ENCODE results near the gene SAMD4A. TPM values are rescaled to one million over a fixed set of nuclear protein-coding genes. Genes with fewer than 3 reads are reported as not detected.

The SAMD4A gene
- total and polyA plus RNA-seq, 10 donors, result 2.3 to 31.0 (median 21.2) TPM

DNA sequence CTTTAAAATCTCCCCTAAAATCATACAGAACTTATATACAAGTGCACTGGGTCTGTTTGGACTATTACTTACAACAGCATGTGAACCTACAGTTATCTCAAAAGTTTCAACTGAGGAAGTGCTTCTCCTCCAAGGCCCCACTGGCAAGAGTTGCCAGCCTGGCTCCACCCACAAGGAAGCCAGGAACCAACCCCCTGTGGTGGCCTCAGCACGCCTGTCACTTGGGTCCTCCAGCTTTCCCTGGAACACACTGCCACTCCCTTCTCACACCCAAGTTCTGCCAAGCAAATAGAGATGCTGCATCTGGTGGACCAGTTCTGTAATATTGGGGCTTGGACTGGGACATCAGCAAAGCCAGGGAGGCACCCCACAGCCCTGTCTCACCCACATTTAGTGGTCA, 220.3 kb downstream of the SAMD4A start:
- WGBS, 5 donors, result 29 to 68% (median 40%) methylated on average over 1 of the region's 1 CpG
- peaks cover 0 to 74% (median 7%) of the 10 kb centered on the region in 6 donors for H3K36me3 ChIP-seq
- H3K27ac ChIP-seq, result peak overlapping the region in 1 of 8 donors; percentile 14
- intact Hi-C loops (cut with DNase I; ENCODE audit: low total_unique reads), result no loop called here
- H3K9me3 ChIP-seq, result no peaks in the 10 kb centered on the region
- DNase-seq, result no peak
- H3K4me1 ChIP-seq, result peaks cover 0 to 23% (median 13%) of the 10 kb centered on the region in 6 donors
- H3K27me3 ChIP-seq (replicated peaks in 1 of 7), result no peaks in the 10 kb centered on the region
- TF ChIP-seq, protein P1, sequence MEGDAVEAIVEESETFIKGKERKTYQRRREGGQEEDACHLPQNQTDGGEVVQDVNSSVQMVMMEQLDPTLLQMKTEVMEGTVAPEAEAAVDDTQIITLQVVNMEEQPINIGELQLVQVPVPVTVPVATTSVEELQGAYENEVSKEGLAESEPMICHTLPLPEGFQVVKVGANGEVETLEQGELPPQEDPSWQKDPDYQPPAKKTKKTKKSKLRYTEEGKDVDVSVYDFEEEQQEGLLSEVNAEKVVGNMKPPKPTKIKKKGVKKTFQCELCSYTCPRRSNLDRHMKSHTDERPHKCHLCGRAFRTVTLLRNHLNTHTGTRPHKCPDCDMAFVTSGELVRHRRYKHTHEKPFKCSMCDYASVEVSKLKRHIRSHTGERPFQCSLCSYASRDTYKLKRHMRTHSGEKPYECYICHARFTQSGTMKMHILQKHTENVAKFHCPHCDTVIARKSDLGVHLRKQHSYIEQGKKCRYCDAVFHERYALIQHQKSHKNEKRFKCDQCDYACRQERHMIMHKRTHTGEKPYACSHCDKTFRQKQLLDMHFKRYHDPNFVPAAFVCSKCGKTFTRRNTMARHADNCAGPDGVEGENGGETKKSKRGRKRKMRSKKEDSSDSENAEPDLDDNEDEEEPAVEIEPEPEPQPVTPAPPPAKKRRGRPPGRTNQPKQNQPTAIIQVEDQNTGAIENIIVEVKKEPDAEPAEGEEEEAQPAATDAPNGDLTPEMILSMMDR (IDR thresholded peaks at IDR 0.05 in 8 of 11, conservative IDR thresholded peaks at IDR 0.05 in 3 of 11), result no peak
- no peak for TF ChIP-seq POLR2A (IDR thresholded peaks at IDR 0.05)
- TF ChIP-seq POLR2AphosphoS5 (IDR thresholded peaks at IDR 0.05), result no peak
- H3K4me3 ChIP-seq, result no peak overlapping the region

DNA sequence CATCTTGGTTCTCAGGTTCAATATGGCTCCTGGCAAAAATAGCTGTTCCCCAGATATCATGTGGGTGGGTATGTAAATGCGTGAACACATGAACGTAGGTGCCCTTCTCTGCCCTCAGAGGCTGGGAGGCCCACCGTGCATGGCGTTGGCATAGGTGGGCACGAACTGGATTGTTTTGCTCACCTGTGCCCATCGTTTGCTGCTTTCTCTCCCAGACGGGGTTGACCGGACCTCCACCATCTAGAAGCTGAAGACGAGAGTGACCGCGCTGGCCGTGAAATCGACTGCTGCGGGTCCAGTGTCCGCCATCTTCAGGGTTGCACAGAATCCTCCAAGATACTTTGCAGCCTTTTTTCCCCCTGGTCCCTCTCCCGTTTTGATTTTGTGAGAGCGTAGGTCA, 221.8 kb downstream of the SAMD4A start:
- no peak for DNase-seq
- Histone ChIP-seq H3K4me1 (peaks cover 0 to 9% (median 4%) of the 10 kb centered on the region in 6 donors), H3K4me3 (no peak overlapping the region), H3K27ac (no peak overlapping the region), H3K9me3 (no peaks in the 10 kb centered on the region), H3K27me3 (replicated peaks in 1 of 7) (no peaks in the 10 kb centered on the region), H3K36me3 (peaks cover 0 to 63% (median 7%) of the 10 kb centered on the region in 6 donors)
- intact Hi-C loops (cut with DNase I; ENCODE audit: low total_unique reads), result no loop called here
- TF ChIP-seq POLR2A (IDR thresholded peaks at IDR 0.05) (no peak), POLR2AphosphoS5 (IDR thresholded peaks at IDR 0.05) (no peak)
- TF ChIP-seq, protein P1 (IDR thresholded peaks at IDR 0.05 in 8 of 11, conservative IDR thresholded peaks at IDR 0.05 in 3 of 11), result no peak
- 89 to 96% (median 93%) methylated on average over 17 of the region's 17 CpGs for WGBS, 5 donors

DNA sequence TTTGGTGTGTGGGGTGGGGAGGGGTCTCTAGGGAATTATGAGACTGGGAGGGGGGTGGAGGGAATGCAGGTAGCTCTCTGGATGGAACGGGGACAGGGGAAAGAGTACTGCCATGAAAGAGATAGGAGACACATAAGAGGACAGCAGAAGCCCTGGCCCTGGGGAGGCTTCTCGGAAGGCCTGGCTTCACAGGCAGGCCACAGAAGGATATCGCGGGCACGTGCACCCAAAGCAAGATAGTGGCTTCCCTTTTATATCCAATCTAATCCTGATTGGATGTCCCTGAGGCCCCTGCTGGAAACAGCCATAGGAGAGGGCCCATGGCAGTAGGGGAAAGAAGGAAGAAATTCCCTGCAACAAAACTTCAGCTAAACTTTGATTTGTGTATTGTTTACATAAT, 222.2 kb downstream of the SAMD4A start:
- Histone ChIP-seq H3K4me1 (peaks cover 0 to 8% (median 4%) of the 10 kb centered on the region in 6 donors), H3K36me3 (peaks cover 0 to 59% (median 7%) of the 10 kb centered on the region in 6 donors), H3K4me3 (no peak overlapping the region), H3K9me3 (no peaks in the 10 kb centered on the region), H3K27ac (no peak overlapping the region), H3K27me3 (replicated peaks in 1 of 7) (no peaks in the 10 kb centered on the region)
- 92 to 96% (median 95%) methylated on average over 5 of the region's 5 CpGs for WGBS, 5 donors
- intact Hi-C loops (cut with DNase I; ENCODE audit: low total_unique reads), result no loop called here
- TF ChIP-seq POLR2AphosphoS5 (IDR thresholded peaks at IDR 0.05), result no peak
- TF ChIP-seq, protein P1 (IDR thresholded peaks at IDR 0.05 in 8 of 11, conservative IDR thresholded peaks at IDR 0.05 in 3 of 11), result no peak
- DNase-seq, result no peak

DNA sequence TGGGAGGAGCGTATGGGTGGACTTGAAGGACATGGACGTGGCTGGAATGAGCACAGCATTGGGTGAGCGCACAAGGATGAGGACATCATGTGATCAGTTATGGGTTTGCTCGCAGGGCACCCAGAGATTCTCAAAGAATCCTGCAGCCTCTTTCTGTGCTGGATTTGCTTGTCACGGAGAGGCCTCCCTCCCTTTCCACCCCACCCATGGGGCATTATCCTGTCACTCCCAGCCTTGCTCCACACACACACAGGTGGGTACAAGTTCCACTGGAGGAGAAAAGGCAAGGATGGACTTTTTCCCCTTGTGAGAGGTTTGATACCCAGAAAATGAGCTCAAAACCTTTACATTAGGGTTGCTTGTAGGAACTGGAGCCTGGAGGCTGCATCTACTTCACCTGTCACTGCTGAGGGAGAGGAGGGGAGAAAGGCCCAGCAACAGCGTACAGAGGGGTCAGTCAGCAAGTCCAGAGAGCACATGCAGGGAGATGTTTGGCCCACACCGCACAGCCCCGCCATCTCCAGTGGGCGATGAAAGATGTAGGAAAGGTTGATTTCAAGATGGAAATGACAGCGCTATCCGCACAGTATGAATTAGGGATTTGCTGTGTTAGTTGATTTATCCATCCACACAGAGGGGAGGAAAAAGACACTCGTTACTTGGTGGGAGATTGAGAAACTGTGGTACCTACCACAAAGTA, 223.0 kb downstream of the SAMD4A start:
- no peak for DNase-seq
- 93 to 98% (median 94%) methylated on average over 12 of the region's 12 CpGs for WGBS, 5 donors
- Histone ChIP-seq H3K36me3 (peaks cover 0 to 51% (median 6%) of the 10 kb centered on the region in 6 donors), H3K4me1 (peaks cover 0 to 8% (median 4%) of the 10 kb centered on the region in 6 donors), H3K27me3 (replicated peaks in 1 of 7) (no peaks in the 10 kb centered on the region), H3K4me3 (no peak overlapping the region), H3K9me3 (peaks cover 0 to 5% (median 4%) of the 10 kb centered on the region in 8 donors), H3K27ac (no peak overlapping the region)
- intact Hi-C loops (cut with DNase I; ENCODE audit: low total_unique reads), result no loop called here
- TF ChIP-seq, protein P1 (IDR thresholded peaks at IDR 0.05 in 8 of 11, conservative IDR thresholded peaks at IDR 0.05 in 3 of 11), result no peak
- TF ChIP-seq POLR2AphosphoS5 (IDR thresholded peaks at IDR 0.05), result no peak
- TF ChIP-seq POLR2A (IDR thresholded peaks at IDR 0.05), result no peak
